Adrenal gland (tissue), 12 donors: ENCODE measurements around the gene HOXC6. TPM values are rescaled to one million over a fixed set of nuclear protein-coding genes. Genes with fewer than 3 reads are reported as not detected.
A peak's percentile ranks its signal among the peaks of the same experiment; 100 is the strongest.

Experiments
- DNase-seq, 7 donors: peaks; one replicate each; pipeline ENCODE4 v3.0.0-alpha.2; 2019 to 2020
- H3K27ac ChIP-seq, 5 donors: fragments of 200-600 bp; sonication (generic) in 4 of 5; 1 replicate in 3 of 5; 2 replicates in 2 of 5; pipeline versions ENCODE4 v1.5.1 to v1.8.0; 2016 to 2020; ENCODE audit warnings: mild to moderate bottlenecking in 1 of 5
- H3K27me3 ChIP-seq: fragments of 200-600 bp; 2 replicates; pipeline ENCODE4 v1.8.0; 2021
- H3K36me3 ChIP-seq, 2 donors: fragments of 200-600 bp; replicated peaks in 1 of 2; 1 replicate in 1 of 2; 2 replicates in 1 of 2; pipeline versions ENCODE4 v1.5.1 to v1.8.0; 2018 to 2022
- H3K4me1 ChIP-seq, 2 donors: fragments of 200-600 bp; replicated peaks in 1 of 2; 1 replicate in 1 of 2; 2 replicates in 1 of 2; pipeline versions ENCODE4 v1.5.1 to v1.8.0; 2018 to 2021
- H3K4me3 ChIP-seq, 4 donors: fragments of 200-600 bp; sonication (generic) in 3 of 4; one replicate each; pipeline ENCODE4 v1.5.1; 2016 to 2018
- H3K9me3 ChIP-seq, 3 donors: fragments of 200-600 bp; sonication (generic) in 1 of 3; replicated peaks in 1 of 3; 1 replicate in 2 of 3; 2 replicates in 1 of 3; pipeline versions ENCODE4 v1.5.1 to v1.8.0; 2016 to 2021
- POLR2A ChIP-seq, 2 donors: fragments of 450-650 bp; IDR thresholded peaks; one replicate each; pipeline ENCODE4 v1.6.1; 2017; ENCODE audit warnings: antibody characterized with exemption in 2 of 2, mild to moderate bottlenecking in 2 of 2, moderate library complexity in 1 of 2
- WGBS, 4 donors: extraction: QIAGEN DNeasy Blood & Tissue Kit in 2 of 4; methylation state at CpG; one replicate each; pipeline versions ENCODE4 v1.1.5 to v1.1.7; 2013 to 2017; 5-methylcytosine and 5-hydroxymethylcytosine counted together
- intact Hi-C, 2 donors: fragments of 100-400 bp; cut with DNase I; formaldehyde crosslinking; loops; one replicate each; pipeline versions ENCODE4 v1.14.1 to v1.15.0; 2022 to 2023
- polyA plus RNA-seq, 3 donors: library from polyadenylated mRNA; stranded (reverse); fragments of 200-250 nt in 2 of 3; fragments of 350-450 nt in 1 of 3; fragmentation: Illumina TruSeq in 1 of 3; extraction: RNeasy Lipid Tissue Mini Kit (QIAGEN cat#74804) in 1 of 3; gene quantifications; one replicate each; pipeline ENCODE4 v1.2.3, GENCODE V29; 2013 to 2014
- total RNA-seq, 9 donors: library from RNA; depleted of rRNA in 4 of 9; stranded (reverse); fragments of >200 nt in 4 of 9; fragments of 120-200 nt in 1 of 9; fragmentation: NEBNext Ultra II Directional in 1 of 9; extraction: Animal tissue kit (Norgen Biotek cat#: 25700) in 1 of 9; gene quantifications; one replicate each; pipeline versions ENCODE4 v1.1.0 to v1.2.4, GENCODE V29; 2013 to 2023
- TF ChIP-seq, protein P1 (sequence below), 6 experiments: fragments of 450-650 bp in 4 of 6; fragments of 200-600 bp in 2 of 6; sonication (generic) in 1 of 6; IDR thresholded peaks; 1 replicate in 5 of 6; 2 replicates in 1 of 6; pipeline versions ENCODE4 v1.5.1 to v1.8.0; 2016 to 2021; ENCODE audit warnings: antibody characterized with exemption in 6 of 6, mild to moderate bottlenecking in 2 of 6, moderate library complexity in 1 of 6
- donor health status: healthy with polysubstance abuse.
- donor health status: Bipolar disorder and iron deficiency.
- donor health status: DM: yes; HTN: yes; CAD: no.
- donor health status: DM: no; HTN: no; CAD: no.
- donor health status: DM: no; HTN: no; CAD: no.
- donor health status: DM: yes; HTN: yes; CAD: no.

Gene HOXC6
- total and polyA plus RNA-seq, 12 donors = 1.5 to 23.1 (median 13.2) TPM

DNA sequence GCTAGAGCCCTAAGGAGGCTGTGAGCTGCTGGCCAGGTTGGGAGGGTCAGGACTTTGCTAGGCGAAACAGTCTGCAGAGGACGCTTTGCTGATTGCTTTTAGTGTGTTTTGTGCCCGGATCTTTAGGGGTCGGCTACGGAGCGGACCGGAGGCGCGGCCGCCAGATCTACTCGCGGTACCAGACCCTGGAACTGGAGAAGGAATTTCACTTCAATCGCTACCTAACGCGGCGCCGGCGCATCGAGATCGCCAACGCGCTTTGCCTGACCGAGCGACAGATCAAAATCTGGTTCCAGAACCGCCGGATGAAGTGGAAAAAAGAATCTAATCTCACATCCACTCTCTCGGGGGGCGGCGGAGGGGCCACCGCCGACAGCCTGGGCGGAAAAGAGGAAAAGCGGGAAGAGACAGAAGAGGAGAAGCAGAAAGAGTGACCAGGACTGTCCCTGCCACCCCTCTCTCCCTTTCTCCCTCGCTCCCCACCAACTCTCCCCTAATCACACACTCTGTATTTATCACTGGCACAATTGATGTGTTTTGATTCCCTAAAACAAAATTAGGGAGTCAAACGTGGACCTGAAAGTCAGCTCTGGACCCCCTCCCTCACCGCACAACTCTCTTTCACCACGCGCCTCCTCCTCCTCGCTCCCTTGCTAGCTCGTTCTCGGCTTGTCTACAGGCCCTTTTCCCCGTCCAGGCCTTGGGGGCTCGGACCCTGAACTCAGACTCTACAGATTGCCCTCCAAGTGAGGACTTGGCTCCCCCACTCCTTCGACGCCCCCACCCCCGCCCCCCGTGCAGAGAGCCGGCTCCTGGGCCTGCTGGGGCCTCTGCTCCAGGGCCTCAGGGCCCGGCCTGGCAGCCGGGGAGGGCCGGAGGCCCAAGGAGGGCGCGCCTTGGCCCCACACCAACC is 1.5 kb downstream of the HOXC6 start:
- H3K27ac ChIP-seq = peak overlapping the region in 4 of 5 donors; percentile 77 to 95 (median 86)

DNA sequence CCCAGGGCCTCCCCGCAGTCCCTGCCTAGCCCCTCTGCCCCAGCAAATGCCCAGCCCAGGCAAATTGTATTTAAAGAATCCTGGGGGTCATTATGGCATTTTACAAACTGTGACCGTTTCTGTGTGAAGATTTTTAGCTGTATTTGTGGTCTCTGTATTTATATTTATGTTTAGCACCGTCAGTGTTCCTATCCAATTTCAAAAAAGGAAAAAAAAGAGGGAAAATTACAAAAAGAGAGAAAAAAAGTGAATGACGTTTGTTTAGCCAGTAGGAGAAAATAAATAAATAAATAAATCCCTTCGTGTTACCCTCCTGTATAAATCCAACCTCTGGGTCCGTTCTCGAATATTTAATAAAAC is 2.2 kb downstream of the HOXC6 start:
- peaks cover 13 to 58% of the 10 kb centered on the region in 2 donors for H3K4me1 ChIP-seq
- WGBS, 4 donors = 45 to 57% (median 52%) methylated on average over 7 of the region's 7 CpGs

More for the DNA sequence above, 1.5 kb downstream of the HOXC6 start:
- Histone ChIP-seq H3K4me1 (peaks cover 13 to 58% of the 10 kb centered on the region in 2 donors), H3K27me3 (no peaks in the 10 kb centered on the region), H3K36me3 (no peaks in the 10 kb centered on the region), H3K4me3 (peak overlapping the region in 2 of 4 donors; percentile 7 to 58), H3K9me3 (no peaks in the 10 kb centered on the region)
- TF ChIP-seq, protein P1, sequence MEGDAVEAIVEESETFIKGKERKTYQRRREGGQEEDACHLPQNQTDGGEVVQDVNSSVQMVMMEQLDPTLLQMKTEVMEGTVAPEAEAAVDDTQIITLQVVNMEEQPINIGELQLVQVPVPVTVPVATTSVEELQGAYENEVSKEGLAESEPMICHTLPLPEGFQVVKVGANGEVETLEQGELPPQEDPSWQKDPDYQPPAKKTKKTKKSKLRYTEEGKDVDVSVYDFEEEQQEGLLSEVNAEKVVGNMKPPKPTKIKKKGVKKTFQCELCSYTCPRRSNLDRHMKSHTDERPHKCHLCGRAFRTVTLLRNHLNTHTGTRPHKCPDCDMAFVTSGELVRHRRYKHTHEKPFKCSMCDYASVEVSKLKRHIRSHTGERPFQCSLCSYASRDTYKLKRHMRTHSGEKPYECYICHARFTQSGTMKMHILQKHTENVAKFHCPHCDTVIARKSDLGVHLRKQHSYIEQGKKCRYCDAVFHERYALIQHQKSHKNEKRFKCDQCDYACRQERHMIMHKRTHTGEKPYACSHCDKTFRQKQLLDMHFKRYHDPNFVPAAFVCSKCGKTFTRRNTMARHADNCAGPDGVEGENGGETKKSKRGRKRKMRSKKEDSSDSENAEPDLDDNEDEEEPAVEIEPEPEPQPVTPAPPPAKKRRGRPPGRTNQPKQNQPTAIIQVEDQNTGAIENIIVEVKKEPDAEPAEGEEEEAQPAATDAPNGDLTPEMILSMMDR (IDR thresholded peaks at IDR 0.05) = no peak
- TF ChIP-seq POLR2A (IDR thresholded peaks at IDR 0.05) = no peak
- WGBS, 4 donors = 23 to 36% (median 24%) methylated on average over 37 to 53 of the region's 53 CpGs
- intact Hi-C loops = loop anchor here (5.0 to 10.0 kb wide), 2 partner anchors 105 to 163 kb away; no protein-coding TSS in a partner anchor
- peak in 1 of 7 donors; percentile 65 for DNase-seq

DNA sequence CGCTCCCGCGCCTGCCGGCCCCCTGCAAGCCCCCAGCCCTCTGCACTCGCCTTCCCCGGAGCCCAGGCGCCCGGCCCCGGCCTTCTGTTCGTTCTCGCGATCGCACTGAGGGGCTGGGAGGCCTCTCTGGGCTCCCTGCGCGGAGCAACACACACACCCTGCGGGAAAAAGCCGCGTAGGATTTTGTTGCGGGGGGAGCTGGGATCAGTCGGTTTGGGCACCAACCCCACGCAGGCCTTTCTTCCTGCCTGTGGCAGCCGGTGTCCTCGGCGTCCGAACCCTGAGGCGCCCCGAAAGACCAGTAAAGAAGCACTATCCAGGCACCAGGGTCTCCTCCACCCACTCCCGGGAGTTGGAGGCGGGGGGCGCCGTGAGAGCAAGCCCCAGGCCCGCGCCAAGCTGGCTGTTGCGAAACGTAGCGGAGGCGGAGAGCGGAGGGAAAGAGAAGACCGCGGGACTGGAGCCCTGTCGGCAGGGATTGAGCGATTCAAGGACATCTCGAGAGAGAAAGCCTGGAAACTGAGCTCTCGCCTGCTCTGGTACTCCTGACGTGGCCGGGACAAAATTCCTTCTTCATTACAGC is 2.7 kb downstream of the HOXC6 start:
- Histone ChIP-seq H3K27me3 (no peaks in the 10 kb centered on the region), H3K27ac (peak overlapping the region; percentile 68 to 95 (median 88)), H3K36me3 (no peaks in the 10 kb centered on the region), H3K9me3 (no peaks in the 10 kb centered on the region), H3K4me3 (peak overlapping the region in 2 of 4 donors; percentile 4 to 58), H3K4me1 (peaks cover 13 to 58% of the 10 kb centered on the region in 2 donors)
- TF ChIP-seq POLR2A (IDR thresholded peaks at IDR 0.05) = peak in 1 of 2 donors; percentile 44
- TF ChIP-seq, protein P1 (IDR thresholded peaks at IDR 0.05) = peak in 2 of 6 experiments; percentile 7 to 18
- peak; percentile 53 to 85 (median 70) for DNase-seq
- 12 to 42% (median 15%) methylated on average over 16 to 46 of the region's 46 CpGs for WGBS, 4 donors
- intact Hi-C loops = loop anchor here (5.0 to 10.0 kb wide), 2 partner anchors 104 to 161 kb away; no protein-coding TSS in a partner anchor

More for the DNA sequence above, 2.2 kb downstream of the HOXC6 start:
- Histone ChIP-seq H3K36me3 (no peaks in the 10 kb centered on the region), H3K27me3 (no peaks in the 10 kb centered on the region), H3K9me3 (no peaks in the 10 kb centered on the region), H3K4me3 (peak overlapping the region in 1 of 4 donors; percentile 58), H3K27ac (peak overlapping the region in 4 of 5 donors; percentile 77 to 95 (median 89))
- intact Hi-C loops = loop anchor here (5.0 to 10.0 kb wide), 2 partner anchors 104 to 162 kb away; no protein-coding TSS in a partner anchor
- no peak for DNase-seq
- TF ChIP-seq POLR2A (IDR thresholded peaks at IDR 0.05) = no peak
- TF ChIP-seq, protein P1 (IDR thresholded peaks at IDR 0.05) = no peak

DNA sequence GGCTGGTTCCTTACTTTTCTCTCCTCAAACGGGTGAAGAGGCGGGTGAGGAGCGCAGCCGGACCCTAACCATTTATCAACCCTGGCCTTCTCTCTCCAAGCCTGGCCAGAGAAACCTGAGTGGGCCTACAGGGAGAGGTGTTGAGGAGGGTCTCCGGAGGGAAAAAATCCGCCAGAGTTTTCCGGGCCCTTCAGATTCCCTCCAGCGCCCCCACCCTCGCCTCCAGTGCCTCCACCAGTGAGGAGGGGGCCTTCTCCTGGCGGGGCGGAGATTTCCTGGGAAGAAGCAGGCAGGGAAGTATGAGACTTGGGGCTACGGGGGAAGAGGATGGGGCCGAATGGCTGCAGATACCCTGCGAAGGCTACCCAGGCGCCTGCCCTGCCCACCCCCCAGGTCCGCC is 3.2 kb downstream of the HOXC6 start:
- DNase-seq = no peak
- Histone ChIP-seq H3K36me3 (no peaks in the 10 kb centered on the region), H3K27me3 (no peaks in the 10 kb centered on the region), H3K4me3 (peak overlapping the region in 2 of 4 donors; percentile 4 to 58), H3K27ac (peak overlapping the region; percentile 68 to 95 (median 88)), H3K9me3 (no peaks in the 10 kb centered on the region), H3K4me1 (peaks cover 13 to 58% of the 10 kb centered on the region in 2 donors)
- 41 to 48% (median 46%) methylated on average over 15 to 16 of the region's 16 CpGs for WGBS, 4 donors
- TF ChIP-seq, protein P1 (IDR thresholded peaks at IDR 0.05) = no peak
- TF ChIP-seq POLR2A (IDR thresholded peaks at IDR 0.05) = no peak
- intact Hi-C loops = loop anchor here (5.0 to 10.0 kb wide), 2 partner anchors 103 to 161 kb away; no protein-coding TSS in a partner anchor
